DOHH2 (cell line): ENCODE measurements around the gene GNB1L.
A peak's percentile ranks its signal among the peaks of the same experiment; 100 is the strongest.

Experiments
- H3F3A ChIP-seq: fragments of 200-600 bp; sonication (generic), shearing (Covaris generic); 2 replicates; pipeline ENCODE4 v1.6.0; 2016; ENCODE audit warnings: antibody characterized with exemption, mild to moderate bottlenecking; ENCODE audit not compliant: control insufficient read depth, insufficient read depth
- H3K27ac ChIP-seq: fragments of 200-600 bp; sonication (generic); 2 replicates; pipeline ENCODE4 v1.5.1; 2014; ENCODE audit warnings: low read depth, mild to moderate bottlenecking, low read length, moderate library complexity
- H3K27me3 ChIP-seq: fragments of 200-600 bp; sonication (generic); 2 replicates; pipeline ENCODE4 v1.6.1; 2014; ENCODE audit warnings: mild to moderate bottlenecking, low read length, mixed read lengths; ENCODE audit not compliant: control insufficient read depth
- H3K36me3 ChIP-seq: fragments of 200-600 bp; sonication (generic); 2 replicates; pipeline ENCODE4 v1.6.1; 2014; ENCODE audit warnings: mild to moderate bottlenecking, low read length, moderate library complexity, mixed read lengths; ENCODE audit not compliant: control insufficient read depth
- H3K4me1 ChIP-seq: fragments of 200-600 bp; sonication (generic); 2 replicates; pipeline ENCODE4 v1.6.1; 2014; ENCODE audit warnings: mild to moderate bottlenecking, low read length, mixed read lengths; ENCODE audit not compliant: control insufficient read depth
- H3K4me2 ChIP-seq: fragments of 200-600 bp; sonication (generic); 2 replicates; pipeline ENCODE4 v1.6.0; 2014; ENCODE audit warnings: mild to moderate bottlenecking, low read length, moderate library complexity
- H3K4me3 ChIP-seq: fragments of 200-600 bp; sonication (generic); 2 replicates; pipeline ENCODE4 v1.5.1; 2014; ENCODE audit warnings: mild to moderate bottlenecking, low read length, mixed read lengths
- H3K79me2 ChIP-seq: fragments of 200-600 bp; sonication (generic); 2 replicates; pipeline ENCODE4 v1.6.1; 2014; ENCODE audit warnings: mild to moderate bottlenecking, low read length, mixed read lengths; ENCODE audit not compliant: control insufficient read depth
- H3K9me2 ChIP-seq: fragments of 200-600 bp; sonication (generic); replicated peaks from 2 replicates; pipeline ENCODE4 v1.6.1; 2014; ENCODE audit warnings: mild to moderate bottlenecking, low read length, mixed read lengths; ENCODE audit not compliant: control insufficient read depth
- H3K9me3 ChIP-seq: fragments of 200-600 bp; sonication (generic); 2 replicates; pipeline ENCODE4 v1.6.1; 2014; ENCODE audit warnings: antibody characterized with exemption, low read length, mixed read lengths; ENCODE audit not compliant: control insufficient read depth, insufficient read depth
- H4K20me1 ChIP-seq: fragments of 200-600 bp; sonication (generic); 2 replicates; pipeline ENCODE4 v1.6.0; 2014; ENCODE audit warnings: low read depth, mild to moderate bottlenecking, antibody characterized with exemption, low read length, moderate library complexity; ENCODE audit not compliant: control insufficient read depth, insufficient read depth
- EZH2phosphoT487 ChIP-seq: fragments of 200-600 bp; sonication (generic); IDR thresholded peaks from 2 replicates; pipeline ENCODE4 v1.6.1; 2017; ENCODE audit warnings: borderline replicate concordance, mild to moderate bottlenecking, antibody characterized with exemption, low read length, moderate library complexity, mixed read lengths
- TF ChIP-seq, protein P1 (sequence below): fragments of 200-600 bp; sonication (generic); IDR thresholded peaks from one replicate; pipeline ENCODE4 v1.5.1; 2014; ENCODE audit warnings: antibody characterized with exemption, mild to moderate bottlenecking, low read depth, low read length; ENCODE audit not compliant: poor library complexity, severe bottlenecking

The GNB1L gene, protein sequence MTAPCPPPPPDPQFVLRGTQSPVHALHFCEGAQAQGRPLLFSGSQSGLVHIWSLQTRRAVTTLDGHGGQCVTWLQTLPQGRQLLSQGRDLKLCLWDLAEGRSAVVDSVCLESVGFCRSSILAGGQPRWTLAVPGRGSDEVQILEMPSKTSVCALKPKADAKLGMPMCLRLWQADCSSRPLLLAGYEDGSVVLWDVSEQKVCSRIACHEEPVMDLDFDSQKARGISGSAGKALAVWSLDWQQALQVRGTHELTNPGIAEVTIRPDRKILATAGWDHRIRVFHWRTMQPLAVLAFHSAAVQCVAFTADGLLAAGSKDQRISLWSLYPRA

DNA sequence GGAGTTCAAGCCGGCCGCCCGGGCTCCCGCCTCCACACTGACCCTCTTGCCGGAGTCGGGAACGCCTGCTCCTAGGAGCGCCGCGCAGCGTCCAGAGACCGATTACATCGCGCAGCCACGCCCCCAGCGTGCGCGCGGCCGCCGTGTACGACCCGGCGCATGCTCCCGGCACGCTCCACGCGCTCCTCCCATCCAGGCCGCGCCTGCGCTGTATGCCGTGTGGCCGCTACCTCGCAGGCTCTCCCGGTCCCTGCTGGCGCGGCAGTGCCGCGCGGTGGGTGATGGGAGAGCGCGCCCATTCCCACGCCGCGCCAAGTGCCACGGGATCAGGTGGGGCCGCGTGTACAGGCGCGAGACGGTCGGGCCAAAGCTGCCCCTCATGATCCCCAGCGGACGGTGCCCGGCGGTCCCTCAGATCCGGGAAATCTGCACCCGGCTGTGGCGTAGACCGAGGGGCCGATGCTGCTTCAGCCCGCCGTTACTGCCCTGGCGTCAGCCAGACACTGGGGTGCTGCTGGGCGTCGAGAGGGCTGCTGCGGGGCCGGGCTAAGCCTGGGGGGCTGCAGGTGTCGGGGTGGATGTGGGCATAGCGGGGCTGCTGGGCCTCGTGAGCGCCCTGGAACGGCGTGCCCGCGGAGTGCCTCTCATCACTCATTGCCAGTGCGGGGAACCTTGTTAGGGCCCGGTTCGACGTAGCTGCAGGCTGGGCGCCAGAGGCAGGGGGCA lies at the start of gene GNB1L, which contains the start of gene RTL10:
GNB1L (minus strand) TSS at position 97 of the 726 bp plus-strand sequence. CDS start 33,519 bp downstream, outside the sequence.
RTL10 (minus strand) TSS at position 97 of the 726 bp plus-strand sequence. CDS start 2,613 bp downstream, outside the sequence.
- Histone ChIP-seq H3K27me3 (no peaks in the 10 kb centered on the region), H3K4me1 (peaks cover 31% of the 10 kb centered on the region), H4K20me1 (peaks cover 18% of the 10 kb centered on the region), H3K4me2 (peak within 1 kb of the TSS; percentile 86), H3K36me3 (peaks cover 57% of the 10 kb centered on the region), H3K27ac (peak within 1 kb of the TSS; percentile 77), H3K4me3 (peak within 1 kb of the TSS; percentile 90), H3K79me2 (peaks cover 76% of the 10 kb centered on the region), H3K9me2 (no peaks in the 10 kb centered on the region), H3K9me3 (no peaks in the 10 kb centered on the region), H3F3A (no peaks in the 10 kb centered on the region)
- TF ChIP-seq EZH2phosphoT487: no peak
- TF ChIP-seq, protein P1, sequence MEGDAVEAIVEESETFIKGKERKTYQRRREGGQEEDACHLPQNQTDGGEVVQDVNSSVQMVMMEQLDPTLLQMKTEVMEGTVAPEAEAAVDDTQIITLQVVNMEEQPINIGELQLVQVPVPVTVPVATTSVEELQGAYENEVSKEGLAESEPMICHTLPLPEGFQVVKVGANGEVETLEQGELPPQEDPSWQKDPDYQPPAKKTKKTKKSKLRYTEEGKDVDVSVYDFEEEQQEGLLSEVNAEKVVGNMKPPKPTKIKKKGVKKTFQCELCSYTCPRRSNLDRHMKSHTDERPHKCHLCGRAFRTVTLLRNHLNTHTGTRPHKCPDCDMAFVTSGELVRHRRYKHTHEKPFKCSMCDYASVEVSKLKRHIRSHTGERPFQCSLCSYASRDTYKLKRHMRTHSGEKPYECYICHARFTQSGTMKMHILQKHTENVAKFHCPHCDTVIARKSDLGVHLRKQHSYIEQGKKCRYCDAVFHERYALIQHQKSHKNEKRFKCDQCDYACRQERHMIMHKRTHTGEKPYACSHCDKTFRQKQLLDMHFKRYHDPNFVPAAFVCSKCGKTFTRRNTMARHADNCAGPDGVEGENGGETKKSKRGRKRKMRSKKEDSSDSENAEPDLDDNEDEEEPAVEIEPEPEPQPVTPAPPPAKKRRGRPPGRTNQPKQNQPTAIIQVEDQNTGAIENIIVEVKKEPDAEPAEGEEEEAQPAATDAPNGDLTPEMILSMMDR: no peak

DNA sequence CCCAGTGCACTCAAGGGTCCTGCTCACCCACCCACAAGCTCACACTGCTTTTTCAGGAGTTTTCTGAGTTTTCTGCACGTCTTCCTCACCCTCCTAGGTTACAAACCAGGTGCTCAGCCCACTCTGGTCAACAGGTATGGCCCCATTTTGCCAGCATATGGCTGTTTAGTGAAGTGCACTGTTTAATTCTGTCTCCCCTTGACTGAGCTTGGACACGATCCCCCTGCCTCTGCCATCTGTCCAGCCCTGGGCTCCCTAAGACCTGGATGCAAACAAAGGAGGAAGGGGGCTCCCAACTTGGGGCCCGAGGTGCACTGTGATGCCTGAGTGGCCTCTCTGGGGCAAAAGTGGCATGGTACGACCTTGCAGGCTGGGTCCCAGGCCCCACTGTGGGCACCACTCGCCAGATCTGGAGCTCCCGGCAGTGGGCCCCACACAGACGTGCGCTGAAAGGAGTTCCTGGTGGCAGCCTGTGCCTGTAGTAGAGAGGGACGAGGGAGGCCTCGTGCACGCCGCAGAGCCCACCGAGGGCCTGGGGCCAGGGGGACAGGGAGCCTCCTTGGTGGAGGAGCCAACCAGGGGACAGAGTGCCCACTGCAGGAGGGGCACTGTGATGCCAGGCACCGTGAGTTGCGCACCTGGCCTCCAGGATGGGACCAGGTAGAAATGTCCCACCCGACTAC lies 49.6 kb upstream of the GNB1L start:
- Histone ChIP-seq H3K79me2 (no peaks in the 10 kb centered on the region), H3F3A (0 out of 2 replicates have a peak, but pooled peaks cover 5% of the 10 kb centered on the region), H3K9me2 (no peaks in the 10 kb centered on the region), H4K20me1 (no peaks in the 10 kb centered on the region), H3K27ac (no peak overlapping the region), H3K4me1 (peaks cover 16% of the 10 kb centered on the region), H3K27me3 (no peaks in the 10 kb centered on the region), H3K4me2 (no peak overlapping the region), H3K36me3 (no peaks in the 10 kb centered on the region), H3K9me3 (no peaks in the 10 kb centered on the region), H3K4me3 (no peak overlapping the region)
- TF ChIP-seq EZH2phosphoT487: no peak

DNA sequence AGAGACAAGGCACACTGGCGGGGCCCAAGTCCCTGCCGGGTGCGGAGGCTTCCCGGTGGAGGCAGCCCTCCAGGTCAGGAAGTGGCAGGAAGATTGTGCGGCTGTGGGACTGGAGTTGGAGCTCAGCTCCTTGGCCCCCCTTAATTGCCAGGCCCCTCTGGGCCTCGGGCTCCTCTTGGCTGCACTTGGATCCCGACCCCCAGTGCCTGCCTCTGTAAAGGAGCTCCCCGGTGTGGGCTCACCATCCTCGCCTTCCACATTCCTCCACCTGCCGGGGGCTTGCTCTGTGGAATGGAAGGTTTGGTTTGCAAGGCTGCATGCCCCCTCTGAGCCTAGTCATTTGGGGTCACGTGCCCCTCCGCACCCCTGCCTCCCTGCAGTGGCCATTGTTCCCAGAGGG lies 48.8 kb upstream of the GNB1L start:
- no peaks in the 10 kb centered on the region for H3K9me2 ChIP-seq
- TF ChIP-seq, protein P1: no peak
- no peak for TF ChIP-seq EZH2phosphoT487
- 0 out of 2 replicates have a peak, but pooled peaks cover 5% of the 10 kb centered on the region for H3F3A ChIP-seq
- H3K27me3 ChIP-seq: no peaks in the 10 kb centered on the region
- no peaks in the 10 kb centered on the region for H3K9me3 ChIP-seq
- no peak overlapping the region for H3K27ac ChIP-seq
- no peaks in the 10 kb centered on the region for H3K79me2 ChIP-seq
- peaks cover 16% of the 10 kb centered on the region for H3K4me1 ChIP-seq
- H4K20me1 ChIP-seq: no peaks in the 10 kb centered on the region
- no peaks in the 10 kb centered on the region for H3K36me3 ChIP-seq
- no peak overlapping the region for H3K4me3 ChIP-seq
- H3K4me2 ChIP-seq: no peak overlapping the region
